DOHH2 (cell line): ENCODE data around the gene FGF21.

Source experiments
- H3F3A ChIP-seq: fragments of 200-600 bp; sonication (generic), shearing (Covaris generic); 2 replicates; pipeline ENCODE4 v1.6.0; 2016; ENCODE audit warnings: antibody characterized with exemption, mild to moderate bottlenecking; ENCODE audit not compliant: control insufficient read depth, insufficient read depth
- H3K27ac ChIP-seq: fragments of 200-600 bp; sonication (generic); 2 replicates; pipeline ENCODE4 v1.5.1; 2014; ENCODE audit warnings: low read depth, mild to moderate bottlenecking, low read length, moderate library complexity
- H3K27me3 ChIP-seq: fragments of 200-600 bp; sonication (generic); 2 replicates; pipeline ENCODE4 v1.6.1; 2014; ENCODE audit warnings: mild to moderate bottlenecking, low read length, mixed read lengths; ENCODE audit not compliant: control insufficient read depth
- H3K36me3 ChIP-seq: fragments of 200-600 bp; sonication (generic); 2 replicates; pipeline ENCODE4 v1.6.1; 2014; ENCODE audit warnings: mild to moderate bottlenecking, low read length, moderate library complexity, mixed read lengths; ENCODE audit not compliant: control insufficient read depth
- H3K4me1 ChIP-seq: fragments of 200-600 bp; sonication (generic); 2 replicates; pipeline ENCODE4 v1.6.1; 2014; ENCODE audit warnings: mild to moderate bottlenecking, low read length, mixed read lengths; ENCODE audit not compliant: control insufficient read depth
- H3K4me2 ChIP-seq: fragments of 200-600 bp; sonication (generic); 2 replicates; pipeline ENCODE4 v1.6.0; 2014; ENCODE audit warnings: mild to moderate bottlenecking, low read length, moderate library complexity
- H3K4me3 ChIP-seq: fragments of 200-600 bp; sonication (generic); 2 replicates; pipeline ENCODE4 v1.5.1; 2014; ENCODE audit warnings: mild to moderate bottlenecking, low read length, mixed read lengths
- H3K79me2 ChIP-seq: fragments of 200-600 bp; sonication (generic); 2 replicates; pipeline ENCODE4 v1.6.1; 2014; ENCODE audit warnings: mild to moderate bottlenecking, low read length, mixed read lengths; ENCODE audit not compliant: control insufficient read depth
- H3K9me2 ChIP-seq: fragments of 200-600 bp; sonication (generic); replicated peaks from 2 replicates; pipeline ENCODE4 v1.6.1; 2014; ENCODE audit warnings: mild to moderate bottlenecking, low read length, mixed read lengths; ENCODE audit not compliant: control insufficient read depth
- H3K9me3 ChIP-seq: fragments of 200-600 bp; sonication (generic); 2 replicates; pipeline ENCODE4 v1.6.1; 2014; ENCODE audit warnings: antibody characterized with exemption, low read length, mixed read lengths; ENCODE audit not compliant: control insufficient read depth, insufficient read depth
- H4K20me1 ChIP-seq: fragments of 200-600 bp; sonication (generic); 2 replicates; pipeline ENCODE4 v1.6.0; 2014; ENCODE audit warnings: low read depth, mild to moderate bottlenecking, antibody characterized with exemption, low read length, moderate library complexity; ENCODE audit not compliant: control insufficient read depth, insufficient read depth
- EZH2phosphoT487 ChIP-seq: fragments of 200-600 bp; sonication (generic); IDR thresholded peaks from 2 replicates; pipeline ENCODE4 v1.6.1; 2017; ENCODE audit warnings: borderline replicate concordance, mild to moderate bottlenecking, antibody characterized with exemption, low read length, moderate library complexity, mixed read lengths
- TF ChIP-seq, protein P1 (sequence below): fragments of 200-600 bp; sonication (generic); IDR thresholded peaks from one replicate; pipeline ENCODE4 v1.5.1; 2014; ENCODE audit warnings: antibody characterized with exemption, mild to moderate bottlenecking, low read depth, low read length; ENCODE audit not compliant: poor library complexity, severe bottlenecking

FGF21 gene

DNA sequence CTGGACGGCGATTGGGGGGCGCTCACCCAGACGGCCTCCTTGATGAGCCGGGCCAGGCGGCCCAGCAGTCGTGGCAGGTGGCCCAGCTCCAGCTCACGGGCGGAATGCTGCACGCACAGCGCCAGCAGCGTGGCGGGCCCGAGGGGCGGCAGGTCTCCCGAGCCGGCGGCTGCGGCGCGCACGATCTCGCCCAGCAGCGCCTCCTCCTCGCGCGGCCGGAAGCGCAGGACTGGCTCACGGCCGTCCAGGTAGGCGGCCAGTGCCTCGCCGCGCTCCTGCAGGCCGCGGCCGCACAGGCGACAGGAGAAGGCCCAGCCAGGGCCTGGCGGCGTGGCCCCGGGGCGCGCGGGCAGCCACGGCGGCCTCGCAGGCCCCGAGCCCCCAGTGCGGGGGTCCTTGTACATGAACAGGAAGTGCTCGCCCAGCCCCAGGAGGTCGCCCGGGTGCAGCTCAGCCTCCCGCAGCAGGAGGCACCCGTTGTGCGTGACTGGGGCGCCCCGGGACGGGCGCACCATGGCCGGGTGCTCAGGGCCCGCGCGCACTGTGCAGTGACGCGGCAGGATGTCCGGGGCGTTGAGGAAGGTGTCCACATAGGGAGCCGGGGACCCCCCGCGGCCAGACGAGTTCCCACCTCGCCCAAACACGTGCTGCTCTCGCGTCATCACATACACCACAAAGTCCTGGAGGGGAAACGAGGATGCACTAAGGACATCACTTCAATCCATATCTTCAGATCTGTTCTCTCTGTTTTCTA lies 26.2 kb upstream of the FGF21 start:
- no peak overlapping the region for H3K27ac ChIP-seq
- peaks cover 15% of the 10 kb centered on the region for H3K36me3 ChIP-seq
- H3K4me1 ChIP-seq = peaks cover 27% of the 10 kb centered on the region
- no peaks in the 10 kb centered on the region for H3K9me2 ChIP-seq
- no peak overlapping the region for H3K4me2 ChIP-seq
- TF ChIP-seq, protein P1, sequence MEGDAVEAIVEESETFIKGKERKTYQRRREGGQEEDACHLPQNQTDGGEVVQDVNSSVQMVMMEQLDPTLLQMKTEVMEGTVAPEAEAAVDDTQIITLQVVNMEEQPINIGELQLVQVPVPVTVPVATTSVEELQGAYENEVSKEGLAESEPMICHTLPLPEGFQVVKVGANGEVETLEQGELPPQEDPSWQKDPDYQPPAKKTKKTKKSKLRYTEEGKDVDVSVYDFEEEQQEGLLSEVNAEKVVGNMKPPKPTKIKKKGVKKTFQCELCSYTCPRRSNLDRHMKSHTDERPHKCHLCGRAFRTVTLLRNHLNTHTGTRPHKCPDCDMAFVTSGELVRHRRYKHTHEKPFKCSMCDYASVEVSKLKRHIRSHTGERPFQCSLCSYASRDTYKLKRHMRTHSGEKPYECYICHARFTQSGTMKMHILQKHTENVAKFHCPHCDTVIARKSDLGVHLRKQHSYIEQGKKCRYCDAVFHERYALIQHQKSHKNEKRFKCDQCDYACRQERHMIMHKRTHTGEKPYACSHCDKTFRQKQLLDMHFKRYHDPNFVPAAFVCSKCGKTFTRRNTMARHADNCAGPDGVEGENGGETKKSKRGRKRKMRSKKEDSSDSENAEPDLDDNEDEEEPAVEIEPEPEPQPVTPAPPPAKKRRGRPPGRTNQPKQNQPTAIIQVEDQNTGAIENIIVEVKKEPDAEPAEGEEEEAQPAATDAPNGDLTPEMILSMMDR = no peak
- TF ChIP-seq EZH2phosphoT487 = no peak
- peaks cover 9% of the 10 kb centered on the region for H3F3A ChIP-seq
- no peaks in the 10 kb centered on the region for H3K27me3 ChIP-seq
- H4K20me1 ChIP-seq = no peaks in the 10 kb centered on the region
- no peak overlapping the region for H3K4me3 ChIP-seq
- H3K79me2 ChIP-seq = no peaks in the 10 kb centered on the region
- H3K9me3 ChIP-seq = peaks cover 16% of the 10 kb centered on the region

DNA sequence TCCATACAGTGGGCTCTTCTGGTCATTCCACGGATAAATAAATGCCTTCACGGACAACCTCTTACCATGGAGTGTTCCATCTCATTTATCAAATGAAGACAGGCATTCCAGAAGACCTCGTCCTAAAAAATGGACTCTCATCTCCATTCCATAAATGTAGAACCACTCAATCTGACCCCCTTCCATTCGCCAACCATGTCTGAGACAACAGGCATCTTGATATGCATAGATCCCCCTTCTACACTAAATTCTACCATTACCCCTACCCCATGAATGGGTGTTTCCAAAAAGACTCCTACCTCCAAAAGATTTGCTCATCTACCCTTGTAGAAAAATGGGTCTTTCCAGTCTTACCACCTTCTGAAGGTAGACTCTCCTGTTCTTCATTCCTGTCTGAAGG lies 23.9 kb upstream of the FGF21 start:
- TF ChIP-seq, protein P1 = no peak
- TF ChIP-seq EZH2phosphoT487 = no peak
- H4K20me1 ChIP-seq = no peaks in the 10 kb centered on the region
- H3K9me3 ChIP-seq = peaks cover 9% of the 10 kb centered on the region; the same call in 1 of the 2 replicates
- H3K4me3 ChIP-seq = no peak overlapping the region
- H3K36me3 ChIP-seq = peaks cover 7% of the 10 kb centered on the region
- no peaks in the 10 kb centered on the region for H3K27me3 ChIP-seq
- H3K4me1 ChIP-seq = peaks cover 6% of the 10 kb centered on the region
- H3K9me2 ChIP-seq = no peaks in the 10 kb centered on the region
- H3K27ac ChIP-seq = no peak overlapping the region
- H3K79me2 ChIP-seq = no peaks in the 10 kb centered on the region
- H3K4me2 ChIP-seq = no peak overlapping the region
- H3F3A ChIP-seq = no peaks in the 10 kb centered on the region

DNA sequence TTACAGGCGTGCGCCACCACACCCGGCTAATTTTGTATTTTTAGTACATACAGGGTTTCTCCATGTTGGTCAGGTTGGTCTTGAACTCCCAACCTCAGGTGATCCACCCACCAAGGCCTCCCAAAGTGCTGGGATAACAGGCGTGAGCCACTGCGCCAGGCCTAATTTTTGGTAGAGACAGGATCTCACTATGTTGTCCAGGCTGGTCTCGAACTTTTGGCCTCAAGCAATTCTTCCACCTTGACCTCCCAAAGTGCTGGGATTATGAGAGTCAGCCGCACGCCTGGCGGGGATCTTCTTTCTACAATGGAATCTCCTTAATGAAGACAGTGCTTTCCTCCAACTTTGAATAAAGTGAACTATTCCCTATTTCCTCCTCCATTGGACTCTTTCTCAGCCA lies 20.7 kb upstream of the FGF21 start:
- TF ChIP-seq EZH2phosphoT487 = no peak
- TF ChIP-seq, protein P1 = no peak
- H3K79me2 ChIP-seq = no peaks in the 10 kb centered on the region
- no peaks in the 10 kb centered on the region for H3K9me3 ChIP-seq
- no peak overlapping the region for H3K4me3 ChIP-seq
- no peaks in the 10 kb centered on the region for H3K36me3 ChIP-seq
- H3K9me2 ChIP-seq = no peaks in the 10 kb centered on the region
- H3K4me2 ChIP-seq = no peak overlapping the region
- peaks cover 11% of the 10 kb centered on the region for H3K4me1 ChIP-seq
- no peaks in the 10 kb centered on the region for H4K20me1 ChIP-seq
- H3F3A ChIP-seq = peaks cover 3% of the 10 kb centered on the region; the same call in 1 of the 2 replicates
- no peak overlapping the region for H3K27ac ChIP-seq
- no peaks in the 10 kb centered on the region for H3K27me3 ChIP-seq
